ENCODE data around the gene MIEF2.

Gene MIEF2

GRCh38 chr17:18314059-18314730 lies 53.7 kb downstream of the MIEF2 start:
- Histone ChIP-seq H3K9me3 (no peaks in the 10 kb centered on the region), H3K4me3 (peak overlapping the region; percentile 93), H3K9ac (peak overlapping the region; percentile 95), H3K27ac (peak overlapping the region; percentile 91), H3K36me3 (peaks cover 70% of the 10 kb centered on the region), H3K4me2 (peak overlapping the region; percentile 80), H3K4me1 (peaks cover 66% of the 10 kb centered on the region), H3K27me3 (no peaks in the 10 kb centered on the region), H4K20me1 (peaks cover 80% of the 10 kb centered on the region)
- no peak for TF ChIP-seq Cebpa-rat (IDR thresholded peaks at IDR 0.05)

- Histone ChIP-seq H3K4me2 (peak within 1 kb of the TSS; percentile 94), H3K27ac (peak within 1 kb of the TSS; percentile 91), H4K20me1 (peaks cover 80% of the 10 kb centered on the region), H3K36me3 (peaks cover 70% of the 10 kb centered on the region), H3K4me1 (peaks cover 74% of the 10 kb centered on the region), H3K27me3 (no peaks in the 10 kb centered on the region), H3K9ac (peak within 1 kb of the TSS; percentile 95), H3K9me3 (no peaks in the 10 kb centered on the region), H3K4me3 (peak within 1 kb of the TSS; percentile 93)
- TF ChIP-seq Cebpa-rat (IDR thresholded peaks at IDR 0.05) = no peak
Measured at GRCh38 chr17:18314731-18315561, 54.5 kb downstream of the MIEF2 start, which contains the start of the genes SMCR8 and TOP3A. Gene SMCR8, plus strand, starts transcription at chr17:18315293. Its CDS starts 497 bp downstream, at chr17:18315790. Gene TOP3A, minus strand, starts transcription at chr17:18314994. Its CDS starts 216 bp downstream, at chr17:18314778.

GRCh38 chr17:18315562-18315922 lies 55.1 kb downstream of the MIEF2 start:
- TF ChIP-seq Cebpa-rat (IDR thresholded peaks at IDR 0.05) = no peak
- H3K9ac ChIP-seq = peak overlapping the region; percentile 95
- H3K4me2 ChIP-seq = peak overlapping the region; percentile 94
- H3K27ac ChIP-seq = peak overlapping the region; percentile 91
- no peaks in the 10 kb centered on the region for H3K27me3 ChIP-seq
- H3K9me3 ChIP-seq = no peaks in the 10 kb centered on the region
- H3K4me1 ChIP-seq = peaks cover 80% of the 10 kb centered on the region
- peak overlapping the region; percentile 93 for H3K4me3 ChIP-seq
- peaks cover 70% of the 10 kb centered on the region for H3K36me3 ChIP-seq
- peaks cover 80% of the 10 kb centered on the region for H4K20me1 ChIP-seq

- Histone ChIP-seq H3K4me2 (peak overlapping the region; percentile 94), H3K4me3 (peak overlapping the region; percentile 93), H3K9me3 (no peaks in the 10 kb centered on the region), H3K9ac (peak overlapping the region; percentile 95), H3K27ac (peak overlapping the region; percentile 91), H3K27me3 (no peaks in the 10 kb centered on the region), H3K4me1 (peaks cover 82% of the 10 kb centered on the region), H3K36me3 (peaks cover 70% of the 10 kb centered on the region), H4K20me1 (peaks cover 80% of the 10 kb centered on the region)
- TF ChIP-seq Cebpa-rat (IDR thresholded peaks at IDR 0.05) = no peak
Measured at GRCh38 chr17:18315961-18316360, 55.5 kb downstream of the MIEF2 start.

All from BLaER1 (cell line).